ENCODE results near the gene ZNF396.

DNA sequence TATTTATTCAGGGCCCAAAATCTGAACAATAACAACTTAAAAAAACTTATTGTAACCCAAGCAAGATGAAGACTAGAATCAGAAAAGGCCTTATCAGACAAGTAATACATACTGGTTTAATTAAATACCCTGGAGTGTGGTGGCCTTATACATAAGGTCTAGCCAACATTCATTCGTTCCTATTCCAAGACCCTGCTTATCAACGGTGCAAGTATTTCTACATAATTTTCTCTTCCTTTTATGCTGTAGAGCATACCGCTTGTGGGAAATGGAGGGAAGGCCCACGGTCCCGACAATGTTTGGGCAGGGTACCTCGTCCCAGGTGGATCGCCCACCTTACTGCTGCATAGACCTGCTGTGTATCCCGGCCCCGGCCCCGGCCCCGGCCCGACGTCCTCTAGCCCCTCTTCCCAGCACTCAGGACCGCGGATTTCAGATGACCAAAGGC lies 33.6 kb downstream of the ZNF396 start:
- TF ChIP-seq, protein P1, sequence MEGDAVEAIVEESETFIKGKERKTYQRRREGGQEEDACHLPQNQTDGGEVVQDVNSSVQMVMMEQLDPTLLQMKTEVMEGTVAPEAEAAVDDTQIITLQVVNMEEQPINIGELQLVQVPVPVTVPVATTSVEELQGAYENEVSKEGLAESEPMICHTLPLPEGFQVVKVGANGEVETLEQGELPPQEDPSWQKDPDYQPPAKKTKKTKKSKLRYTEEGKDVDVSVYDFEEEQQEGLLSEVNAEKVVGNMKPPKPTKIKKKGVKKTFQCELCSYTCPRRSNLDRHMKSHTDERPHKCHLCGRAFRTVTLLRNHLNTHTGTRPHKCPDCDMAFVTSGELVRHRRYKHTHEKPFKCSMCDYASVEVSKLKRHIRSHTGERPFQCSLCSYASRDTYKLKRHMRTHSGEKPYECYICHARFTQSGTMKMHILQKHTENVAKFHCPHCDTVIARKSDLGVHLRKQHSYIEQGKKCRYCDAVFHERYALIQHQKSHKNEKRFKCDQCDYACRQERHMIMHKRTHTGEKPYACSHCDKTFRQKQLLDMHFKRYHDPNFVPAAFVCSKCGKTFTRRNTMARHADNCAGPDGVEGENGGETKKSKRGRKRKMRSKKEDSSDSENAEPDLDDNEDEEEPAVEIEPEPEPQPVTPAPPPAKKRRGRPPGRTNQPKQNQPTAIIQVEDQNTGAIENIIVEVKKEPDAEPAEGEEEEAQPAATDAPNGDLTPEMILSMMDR (IDR thresholded peaks at IDR 0.05), result no peak
- no peak for TF ChIP-seq EZH2 (IDR thresholded peaks at IDR 0.05)

Data from neural progenitor cell (in vitro differentiated cells).